Ureter (tissue), 1 donor: ENCODE measurements around the gene C16orf95. TPM values are rescaled to one million over a fixed set of nuclear protein-coding genes. Genes with fewer than 3 reads are reported as not detected.

ENCODE experiments used
- DNase-seq: peaks from one replicate; pipeline ENCODE4 v3.0.0-alpha.2; 2020; ENCODE audit warnings: low spot score
- total RNA-seq: library from RNA; stranded (reverse); gene quantifications from one replicate; pipeline ENCODE4 v1.2.4, GENCODE V29; 2023
- donor health status: DM: yes; HTN: yes; CAD: no.

The C16orf95 gene
- total RNA-seq, 1 donor from 2014 or later: 4.2 TPM

- DNase-seq: no peak
Measured at GRCh38 chr16:87332150-87332549, 15.0 kb upstream of the C16orf95 start.

DNA sequence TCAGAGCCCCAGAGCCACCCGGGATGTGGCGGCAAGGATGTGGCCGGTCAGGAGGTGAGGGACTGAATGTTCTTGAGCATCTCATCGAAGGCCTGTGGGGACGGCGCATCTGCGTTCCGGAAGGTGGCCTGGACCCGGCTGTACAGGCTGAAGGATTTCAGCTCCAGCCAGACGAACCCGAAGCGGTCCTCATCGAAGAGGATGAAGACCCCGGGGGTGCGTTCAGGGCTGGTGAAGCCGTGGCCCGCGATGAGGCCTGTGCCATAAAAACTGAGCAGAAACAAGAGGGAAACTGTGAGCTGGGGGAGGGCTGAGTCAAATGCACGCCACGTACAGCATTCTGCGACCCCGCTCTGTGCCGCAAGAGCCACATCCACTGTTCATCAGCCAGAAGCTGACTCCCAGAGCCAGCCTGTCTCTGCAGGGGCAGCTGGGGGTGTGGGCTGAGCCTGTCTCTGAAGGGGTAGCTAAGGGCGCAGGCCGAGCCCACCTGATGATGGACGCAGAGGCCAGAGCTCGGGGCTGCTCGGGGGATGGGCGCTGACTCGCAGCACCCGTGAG lies 14.1 kb upstream of the C16orf95 start:
- DNase-seq: no peak

DNA sequence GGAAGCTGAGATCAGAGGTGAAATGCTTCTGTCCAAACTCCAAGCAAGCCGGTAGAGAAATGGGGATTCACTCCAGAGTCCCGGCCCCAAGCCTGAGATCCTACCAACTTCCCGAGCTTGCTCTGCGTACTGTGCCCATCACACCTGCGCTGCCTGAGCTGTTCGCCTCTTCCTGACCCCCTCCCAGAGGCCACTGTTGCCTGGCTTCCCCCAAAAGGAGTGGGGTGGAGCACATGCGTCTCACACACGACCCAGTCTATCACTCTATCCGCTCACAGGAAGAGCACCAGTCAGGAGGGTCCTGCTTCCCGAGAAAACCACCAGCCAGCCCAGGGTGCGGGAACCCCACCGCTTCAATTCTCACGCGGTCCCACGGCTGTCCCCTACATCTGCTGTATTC lies 13.5 kb upstream of the C16orf95 start:
- DNase-seq: no peak

- DNase-seq: no peak
Measured at GRCh38 chr16:87330257-87330624, 13.0 kb upstream of the C16orf95 start.

- no peak for DNase-seq
Measured at GRCh38 chr16:87329436-87330256, 12.5 kb upstream of the C16orf95 start.

GRCh38 chr16:87328846-87329245 lies 11.7 kb upstream of the C16orf95 start:
- DNase-seq: no peak

DNA sequence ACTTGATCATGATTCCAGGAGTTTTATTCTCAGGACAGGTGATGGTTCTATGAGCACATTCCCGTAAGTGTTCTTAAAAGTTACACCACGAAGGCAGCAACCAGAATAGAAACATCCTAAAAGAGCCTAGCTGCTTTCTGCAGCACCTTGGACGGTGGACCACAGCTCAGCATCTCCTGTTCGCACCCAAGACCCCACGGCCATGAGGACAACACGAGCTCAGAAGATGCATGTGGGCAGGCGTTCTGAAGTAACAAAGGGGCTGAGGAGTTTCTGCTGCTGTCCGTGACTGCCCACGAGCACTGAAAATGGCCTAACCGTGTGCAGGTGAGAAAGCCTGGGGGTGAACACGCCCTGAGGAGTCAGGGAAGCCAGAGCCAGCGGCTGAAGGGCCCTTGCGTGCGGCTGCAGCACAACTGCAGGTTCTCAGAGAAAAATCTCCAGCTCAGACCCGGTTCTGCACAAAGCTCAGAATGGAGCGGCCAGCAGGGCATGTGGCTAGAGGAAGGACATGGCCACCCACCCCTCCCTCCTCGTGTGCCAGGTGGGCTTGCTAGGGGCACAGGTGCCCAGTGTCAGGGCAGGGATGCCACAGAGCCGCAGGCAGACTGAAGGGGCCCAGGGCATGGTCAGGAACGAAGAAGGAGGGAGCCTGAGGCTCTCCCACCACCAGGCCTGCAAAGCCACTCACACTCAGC lies 10.8 kb upstream of the C16orf95 start:
- DNase-seq: no peak

GRCh38 chr16:87326151-87326571 lies 9.0 kb upstream of the C16orf95 start:
- no peak for DNase-seq

- DNase-seq: no peak
Measured at GRCh38 chr16:87325423-87325858, 8.2 kb upstream of the C16orf95 start.

- DNase-seq: no peak
Measured at GRCh38 chr16:87324411-87325275, 7.5 kb upstream of the C16orf95 start.

- DNase-seq: no peak
Measured at GRCh38 chr16:87323727-87324410, 6.7 kb upstream of the C16orf95 start.

DNA sequence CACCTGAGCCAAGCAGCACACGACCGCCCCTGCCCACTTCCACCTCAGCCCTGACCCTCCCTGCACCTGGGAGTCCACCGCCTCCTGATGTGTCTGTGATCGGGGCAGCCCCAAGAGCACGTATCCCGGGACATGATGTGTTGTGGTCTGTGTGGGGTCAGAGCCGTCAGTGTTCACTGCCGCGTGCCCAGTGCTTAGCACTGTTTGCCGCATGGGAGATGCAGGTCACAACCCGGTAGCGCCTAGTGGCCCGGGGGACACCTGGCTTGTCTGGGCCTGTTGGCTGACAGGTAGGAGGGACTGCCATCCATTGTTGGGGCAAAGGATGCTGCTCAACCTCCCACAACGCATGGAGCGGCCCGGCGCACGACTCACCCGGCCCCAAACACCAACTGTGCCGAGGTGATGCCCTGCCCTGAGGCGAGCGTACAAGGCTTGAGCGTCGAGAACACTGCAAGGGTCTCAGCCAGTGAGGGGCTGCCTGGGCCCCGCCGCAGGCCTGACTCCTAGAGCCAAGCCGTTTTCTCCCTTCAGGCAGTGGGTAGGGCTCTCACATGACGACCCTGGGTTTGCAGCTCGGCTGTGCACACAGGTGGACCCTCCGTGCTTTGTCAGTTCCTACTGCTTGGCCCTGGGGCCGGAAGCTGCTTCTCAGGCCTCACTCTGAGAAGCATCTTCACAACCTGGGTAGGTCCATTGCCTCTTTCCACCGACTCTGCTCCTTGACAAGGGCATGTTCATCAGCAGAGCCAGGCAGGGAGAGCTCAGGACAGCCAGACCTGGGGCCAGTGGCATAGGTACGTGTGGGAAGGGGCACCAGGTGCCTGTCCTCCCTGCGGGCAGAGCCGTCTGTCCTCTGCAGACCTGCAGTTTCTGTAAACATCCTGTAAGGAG lies 5.9 kb upstream of the C16orf95 start:
- no peak for DNase-seq

DNA sequence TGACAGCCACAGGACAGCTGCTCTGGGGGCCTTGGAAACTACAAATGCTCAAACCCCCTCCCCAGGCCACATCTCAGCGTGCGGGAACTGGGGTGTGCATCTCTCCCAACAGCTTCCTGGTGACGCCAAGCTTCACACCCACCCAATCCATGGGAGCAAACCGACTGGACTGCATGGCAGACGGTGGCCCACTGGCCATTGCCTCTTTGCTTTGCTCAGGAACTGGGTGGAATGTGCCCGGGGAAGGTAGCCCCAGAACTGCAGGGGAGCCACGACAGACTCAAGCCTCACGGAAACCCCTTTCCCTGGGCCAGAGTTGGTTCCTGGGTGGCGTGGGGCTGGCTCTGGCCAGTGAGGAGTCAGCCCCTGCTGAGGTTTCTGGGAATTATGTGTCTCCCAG lies 5.2 kb upstream of the C16orf95 start:
- DNase-seq: no peak

- no peak for DNase-seq
Measured at GRCh38 chr16:87321336-87322107, 4.3 kb upstream of the C16orf95 start.

- no peak for DNase-seq
Measured at GRCh38 chr16:87320510-87321227, 3.5 kb upstream of the C16orf95 start.

DNA sequence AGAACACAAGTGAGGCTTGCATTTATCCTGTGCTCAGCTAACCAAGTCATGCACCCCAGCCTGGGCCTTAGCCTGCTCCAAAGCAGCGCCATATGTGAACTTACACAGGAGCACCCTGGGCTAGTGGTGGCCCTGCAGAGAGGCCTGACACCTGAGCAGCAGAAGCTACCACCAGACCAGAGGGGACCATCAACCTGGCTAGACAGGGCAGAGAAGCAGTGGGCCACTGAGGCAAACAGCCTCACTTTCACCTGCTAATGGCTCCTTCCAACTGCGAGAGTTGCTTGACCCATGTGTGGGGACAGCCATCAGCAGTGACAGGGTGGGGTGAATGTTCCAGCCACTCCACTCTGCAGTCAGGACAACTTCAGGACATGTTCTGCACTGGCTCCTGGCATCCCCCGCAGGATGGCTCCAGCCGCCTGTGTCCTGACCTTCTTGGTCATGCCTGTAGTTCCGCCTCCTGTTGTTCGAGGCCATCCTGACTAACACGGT lies 2.9 kb upstream of the C16orf95 start:
- no peak for DNase-seq

DNA sequence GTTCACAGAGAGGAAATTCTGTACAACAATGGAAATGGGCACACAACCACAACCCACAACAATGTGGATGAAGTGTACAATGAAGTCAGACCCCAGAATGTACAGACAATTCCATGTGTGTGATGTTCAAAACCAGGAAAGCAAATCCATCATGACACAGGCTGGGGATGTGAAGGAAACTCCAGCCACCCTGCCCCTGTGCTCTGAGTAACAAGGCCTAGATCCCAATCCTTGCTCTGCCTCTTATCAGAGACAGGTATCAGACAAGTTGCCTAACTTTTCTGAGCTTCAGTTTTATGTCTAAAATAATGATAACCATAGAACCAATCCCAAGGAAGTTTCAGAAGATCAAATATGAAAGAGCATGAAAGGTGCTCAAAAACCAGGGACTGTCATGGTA lies 1.8 kb upstream of the C16orf95 start:
- DNase-seq: no peak

GRCh38 chr16:87317750-87318644 lies 805 bp upstream of the C16orf95 start:
- no peak for DNase-seq
